ENCODE measurements around the gene ZNF687.
A peak's percentile ranks its signal among the peaks of the same experiment; 100 is the strongest.

Gene ZNF687

DNA sequence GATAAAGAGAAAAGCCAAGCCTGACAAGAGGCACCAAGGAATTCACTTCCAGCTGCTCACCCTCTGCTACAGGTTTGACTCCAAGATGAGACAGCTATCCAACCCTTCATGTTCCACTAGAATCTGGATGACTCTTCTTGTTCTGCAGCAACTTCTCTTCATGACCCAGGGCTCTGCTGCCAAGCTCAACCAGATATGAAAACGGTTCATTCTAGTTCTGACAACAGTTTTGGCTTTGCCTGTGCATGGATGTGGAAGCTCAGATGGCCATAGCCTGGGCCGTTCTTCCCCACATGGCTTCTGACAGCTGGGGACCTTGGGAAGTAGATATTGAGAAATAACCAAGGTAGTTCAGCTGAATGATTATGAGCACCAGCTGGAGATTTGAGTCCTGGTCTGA is 31.4 kb downstream of the ZNF687 start:
- DNase-seq = no peak

DNA sequence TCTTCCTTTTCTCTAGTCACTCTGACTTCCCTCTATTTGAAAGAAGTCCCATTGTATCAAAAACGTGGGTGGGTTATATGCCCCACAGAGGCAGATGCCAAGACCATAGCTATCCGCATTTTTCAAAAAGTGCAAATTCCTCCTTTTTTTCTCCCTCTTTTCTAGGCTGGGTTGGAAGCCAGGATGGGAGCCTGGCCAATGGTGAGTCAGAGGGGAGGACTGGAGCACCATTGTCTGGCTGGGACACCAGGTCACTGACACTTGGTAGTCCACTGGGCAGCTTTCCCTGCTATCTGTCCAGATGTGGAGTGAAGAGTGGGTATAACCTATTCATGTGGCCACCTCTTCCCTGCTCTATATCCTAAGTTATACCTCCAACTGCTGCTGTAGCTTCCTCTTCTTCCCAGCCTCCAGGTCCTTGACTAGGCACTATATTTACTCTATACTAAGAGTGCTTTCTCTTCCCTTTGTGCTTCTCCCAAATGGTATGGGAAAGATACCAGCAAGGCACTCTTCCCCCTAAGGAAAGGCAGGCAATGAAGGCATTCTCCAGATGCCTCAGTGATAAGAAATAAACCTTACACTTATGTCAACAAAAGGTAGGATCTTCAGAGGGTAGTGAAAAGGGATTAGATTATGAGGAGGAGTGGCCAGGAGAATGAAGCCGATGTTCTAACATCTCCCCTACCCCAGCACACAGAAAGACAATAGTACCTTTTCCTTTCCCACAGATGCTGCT is 32.2 kb downstream of the ZNF687 start:
- peak; percentile 73 for DNase-seq

DNA sequence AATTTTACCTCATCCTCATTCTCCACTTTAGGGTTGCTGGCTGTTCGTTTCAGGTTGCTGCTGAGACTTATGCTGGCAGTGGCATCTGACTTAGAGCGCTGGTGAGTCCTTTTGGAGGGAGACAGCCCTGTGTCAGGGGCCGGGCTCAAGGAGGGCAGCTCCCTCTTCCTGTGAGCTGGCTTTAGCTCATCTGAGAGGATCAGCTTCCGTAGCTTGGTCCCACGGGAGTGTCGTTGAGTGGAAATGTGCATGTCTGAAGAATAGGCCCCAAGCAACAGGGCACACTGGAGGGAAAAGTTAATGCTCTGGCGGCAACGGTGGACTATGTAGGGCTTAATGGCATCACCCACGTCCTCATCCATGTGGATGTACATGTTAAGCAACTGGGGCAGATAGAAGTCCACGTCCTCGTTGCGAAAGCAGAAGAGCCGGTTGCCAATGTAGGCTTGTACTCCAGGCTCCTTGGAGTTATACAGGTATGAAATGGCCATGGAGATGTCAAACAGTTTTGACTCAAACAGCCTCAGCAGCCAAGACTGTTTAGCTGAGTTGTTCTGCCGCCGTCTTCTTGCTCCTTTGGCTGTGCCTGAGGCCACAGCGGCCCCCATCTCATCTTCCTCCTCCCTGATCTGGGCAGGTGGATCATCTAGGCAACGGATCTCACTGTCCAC is 33.6 kb downstream of the ZNF687 start:
- no peak for DNase-seq

DNA sequence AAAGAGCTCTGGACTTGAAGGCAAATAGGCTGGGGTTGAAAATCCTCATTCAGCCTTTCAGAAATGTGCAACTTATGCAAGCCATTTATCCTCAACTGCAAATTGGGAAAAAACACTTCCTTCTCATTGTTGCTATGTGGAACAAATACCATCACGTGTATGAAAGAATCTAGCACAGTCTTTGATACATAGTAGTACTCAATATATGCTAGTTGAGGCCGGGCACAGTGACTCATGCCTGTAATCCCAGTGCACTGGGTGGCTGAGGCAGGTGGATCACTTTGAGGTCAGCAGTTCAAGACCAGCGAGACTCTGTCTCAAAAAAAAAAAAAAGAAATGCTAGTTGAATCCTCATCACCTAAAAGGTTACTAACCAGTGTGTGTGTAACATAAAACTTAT is 36.9 kb downstream of the ZNF687 start:
- DNase-seq = no peak

DNA sequence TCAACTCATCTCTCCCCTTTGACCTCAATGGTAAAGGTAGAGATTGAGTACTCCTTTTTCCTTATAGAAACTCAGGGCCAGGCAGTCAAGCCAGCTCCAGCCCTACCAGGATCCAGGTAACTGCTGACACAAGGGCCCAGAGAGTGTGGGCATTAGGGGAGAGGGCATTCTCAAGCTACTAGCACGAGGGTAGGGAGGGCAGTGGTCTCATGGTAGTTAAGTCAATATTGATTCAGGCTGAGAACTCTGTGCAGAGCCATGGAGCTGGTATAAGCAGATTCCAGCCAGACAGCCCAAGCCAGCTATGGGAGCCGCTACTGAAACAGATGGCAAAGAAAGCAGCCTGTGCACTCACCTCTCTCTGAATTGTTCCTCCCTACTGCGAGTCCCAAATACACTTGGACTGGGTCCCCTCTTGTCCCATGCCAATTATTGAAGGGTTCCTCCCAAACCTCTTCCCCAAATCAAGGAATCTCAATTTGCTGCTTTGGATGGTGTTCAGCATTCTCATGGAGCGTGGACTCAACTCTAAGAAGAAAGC is 42.4 kb downstream of the ZNF687 start:
- no peak for DNase-seq

DNA sequence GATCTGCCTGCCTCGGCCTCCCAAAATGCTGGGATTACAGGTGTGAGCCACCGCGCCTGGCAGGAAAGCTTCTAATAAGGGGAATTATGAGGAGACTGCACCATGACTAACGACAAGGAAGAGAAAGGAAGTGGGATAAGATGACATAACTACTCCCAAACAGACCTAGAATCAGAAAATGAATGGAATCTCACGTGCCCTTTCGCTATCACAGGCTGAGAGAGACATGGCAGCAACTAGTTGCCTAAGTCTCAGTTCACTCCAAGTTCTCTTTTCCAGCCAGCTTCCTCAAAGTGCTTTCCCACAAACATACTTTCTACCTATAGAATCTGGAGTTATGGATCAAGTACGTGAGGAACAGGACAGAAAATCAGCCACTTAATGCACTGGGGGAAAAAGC is 43.1 kb downstream of the ZNF687 start:
- no peak for DNase-seq

DNA sequence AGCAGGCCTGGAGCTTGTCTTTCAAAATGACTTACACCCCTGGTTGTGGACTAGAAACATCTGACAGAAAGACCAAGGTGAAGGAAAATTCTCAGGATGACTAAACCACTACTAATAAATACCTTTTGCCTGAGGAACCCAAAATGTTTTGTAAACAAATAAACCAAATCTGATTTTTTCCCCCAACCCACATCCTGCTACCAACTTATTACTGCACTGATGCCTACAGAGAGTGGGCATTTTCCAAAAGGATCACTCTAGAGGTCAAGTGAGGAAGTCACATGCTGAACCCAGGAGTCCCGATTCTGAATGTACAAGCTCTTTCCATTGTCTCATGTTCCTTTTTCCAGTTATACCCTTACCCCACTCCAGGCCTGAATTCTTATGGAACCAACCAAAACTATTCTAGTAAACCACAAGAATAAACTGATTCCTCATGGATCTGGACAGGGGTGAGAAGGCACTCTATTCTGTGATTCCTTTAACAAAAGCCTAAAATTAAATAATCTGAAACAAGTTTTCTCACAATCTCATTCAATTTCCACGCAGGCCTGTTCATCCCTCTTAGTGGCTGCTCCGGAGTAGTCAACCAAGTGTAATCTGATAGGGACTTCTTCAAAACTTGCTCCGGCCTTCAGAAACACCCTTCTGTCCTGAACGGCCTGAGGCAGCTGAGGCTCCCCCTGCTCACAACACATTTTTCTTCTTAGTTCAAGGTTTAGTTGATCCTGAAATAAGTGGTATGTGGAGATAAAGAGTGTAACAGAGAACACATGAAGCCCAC is 43.7 kb downstream of the ZNF687 start:
- no peak for DNase-seq

DNA sequence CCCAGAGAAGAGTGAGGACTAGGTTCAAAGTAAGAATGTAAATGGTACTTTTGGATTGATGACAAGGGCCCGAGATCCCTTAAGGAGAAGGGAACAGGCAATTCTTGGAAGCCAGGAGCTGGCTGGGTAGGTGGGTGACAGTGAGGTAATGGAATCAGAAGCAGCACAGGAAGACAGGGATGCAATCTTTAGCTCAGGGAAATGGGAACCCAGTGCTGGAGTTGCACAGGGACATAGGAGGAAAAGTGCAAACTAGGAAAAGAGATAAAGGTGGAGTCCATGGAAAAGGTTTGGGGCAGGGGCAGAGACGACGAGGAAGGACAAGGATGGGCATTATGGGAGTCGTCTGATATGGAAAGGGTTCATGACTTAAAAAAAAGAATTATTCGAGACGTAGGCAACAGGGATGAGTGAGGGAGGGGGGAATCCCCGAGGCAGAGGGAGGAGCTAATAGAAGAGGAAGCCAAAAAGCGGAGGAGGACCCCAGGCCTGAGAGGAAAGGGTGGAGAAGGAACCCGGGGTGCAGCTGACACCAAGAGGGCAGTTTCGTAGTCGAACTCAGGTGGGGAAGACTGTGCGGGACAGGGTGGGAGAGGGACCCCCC is 44.6 kb downstream of the ZNF687 start:
- no peak for DNase-seq

DNA sequence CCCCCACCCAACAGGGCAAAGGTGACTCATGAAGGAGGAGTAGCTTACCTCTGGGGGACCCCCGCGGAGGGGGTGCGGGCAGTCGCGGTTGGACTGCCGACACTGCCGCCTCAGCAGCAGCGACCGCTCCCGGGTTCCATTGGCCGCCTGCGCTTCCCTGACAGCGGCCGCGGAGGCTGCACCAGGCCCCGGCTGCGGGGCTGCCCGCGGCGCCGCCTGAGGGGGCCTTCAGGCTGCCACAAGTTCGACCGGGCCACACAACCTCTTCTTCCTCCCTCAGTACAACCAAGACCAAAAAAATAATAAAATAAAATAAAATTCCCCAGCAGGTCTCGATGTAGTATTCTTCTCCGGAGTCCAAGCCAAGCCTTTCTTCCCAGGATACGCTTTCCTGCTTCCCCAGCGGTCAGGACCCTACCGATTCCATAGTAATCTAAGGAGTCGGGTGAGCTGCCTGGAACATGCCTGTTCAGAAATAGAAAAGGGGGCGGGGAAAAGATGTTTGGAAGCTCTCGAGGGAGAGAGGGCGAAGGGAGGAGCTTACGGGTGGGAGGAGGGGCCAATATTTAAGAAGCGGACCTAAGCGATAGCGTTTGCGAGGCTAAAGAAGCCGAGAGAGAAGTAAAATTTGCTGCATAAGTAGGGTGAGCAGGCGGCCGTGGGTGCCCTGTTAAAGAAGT is 45.3 kb downstream of the ZNF687 start, which contains the start of gene PI4KB:
Gene PI4KB, minus strand, starts transcription at position 194 of the 680 bp plus-strand sequence. CDS start 10,935 bp downstream, outside the sequence.
- DNase-seq = peak; percentile 98

DNA sequence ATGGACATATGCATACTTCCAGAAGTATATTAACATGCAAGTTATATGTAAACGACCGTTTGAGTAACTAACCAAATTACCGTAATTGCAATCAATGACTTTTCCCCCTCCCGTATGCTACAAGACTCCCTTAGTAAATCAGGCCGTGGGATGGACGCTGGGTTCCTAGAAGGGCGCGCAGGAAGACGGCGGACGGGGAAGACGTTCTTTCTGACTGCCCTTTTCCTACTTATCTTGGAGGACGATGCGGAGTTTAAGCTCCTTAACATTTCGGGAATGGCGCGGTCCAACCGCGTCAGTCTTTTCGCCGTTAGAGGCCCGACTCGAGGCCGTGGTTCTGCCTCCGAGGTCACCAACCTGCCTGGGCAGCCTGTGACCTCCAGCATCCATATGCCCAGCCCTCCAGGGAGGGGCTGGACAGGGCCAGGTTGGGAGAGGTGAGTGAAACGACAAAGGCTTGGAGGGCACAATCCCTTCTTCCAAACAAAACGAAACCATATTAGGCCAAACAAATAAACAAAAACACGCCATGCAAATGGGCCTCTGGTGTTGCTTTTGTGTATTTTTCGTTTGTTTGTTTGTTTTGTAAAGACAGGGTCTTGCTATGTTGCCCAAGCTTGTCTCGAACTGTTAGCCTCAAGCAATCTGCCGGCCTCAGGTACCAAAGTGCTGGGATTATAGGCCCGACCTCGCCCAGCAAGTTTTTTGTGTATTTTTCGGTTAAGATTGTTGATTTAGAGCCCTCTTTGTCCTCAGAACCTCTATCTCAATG is 46.0 kb downstream of the ZNF687 start:
- DNase-seq = peak; percentile 69

DNA sequence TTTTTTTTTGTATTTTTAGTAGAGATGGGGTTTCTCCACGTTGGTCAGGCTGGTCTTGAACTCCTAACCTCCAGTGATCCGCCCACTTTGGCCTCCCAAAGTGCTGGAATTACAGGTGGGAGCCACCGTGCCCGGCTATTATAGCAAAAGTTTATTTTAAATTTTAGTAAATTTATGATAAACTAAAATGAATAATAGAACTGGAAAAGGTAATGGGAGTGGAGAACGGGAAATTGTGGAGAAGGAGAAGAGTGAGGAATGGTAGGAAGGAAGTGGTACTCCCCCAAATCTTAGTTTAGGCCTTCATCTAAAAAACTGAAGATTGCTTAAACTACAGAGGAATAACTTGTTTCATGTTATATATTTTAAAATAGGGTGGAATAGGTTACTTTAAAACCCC is 52.7 kb downstream of the ZNF687 start:
- DNase-seq = no peak

DNA sequence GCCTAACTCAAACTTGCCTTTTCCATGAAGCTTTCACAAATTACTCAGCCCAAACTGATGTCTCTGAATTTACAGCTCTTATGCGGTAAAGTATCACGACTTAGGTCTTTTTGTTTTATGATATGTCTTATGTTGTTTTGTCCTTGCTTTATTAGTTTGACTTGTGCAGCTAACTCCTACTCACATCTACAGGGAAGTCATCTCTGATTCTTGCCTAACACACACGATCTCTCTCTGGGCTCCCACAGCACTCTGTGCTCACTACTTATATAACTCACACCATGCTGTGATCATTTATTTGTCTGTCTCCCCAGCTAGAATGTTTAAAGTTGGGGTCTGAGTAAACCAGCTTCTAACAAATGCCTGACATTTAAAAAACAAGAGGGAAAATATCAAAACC is 54.5 kb downstream of the ZNF687 start:
- DNase-seq = no peak

DNA sequence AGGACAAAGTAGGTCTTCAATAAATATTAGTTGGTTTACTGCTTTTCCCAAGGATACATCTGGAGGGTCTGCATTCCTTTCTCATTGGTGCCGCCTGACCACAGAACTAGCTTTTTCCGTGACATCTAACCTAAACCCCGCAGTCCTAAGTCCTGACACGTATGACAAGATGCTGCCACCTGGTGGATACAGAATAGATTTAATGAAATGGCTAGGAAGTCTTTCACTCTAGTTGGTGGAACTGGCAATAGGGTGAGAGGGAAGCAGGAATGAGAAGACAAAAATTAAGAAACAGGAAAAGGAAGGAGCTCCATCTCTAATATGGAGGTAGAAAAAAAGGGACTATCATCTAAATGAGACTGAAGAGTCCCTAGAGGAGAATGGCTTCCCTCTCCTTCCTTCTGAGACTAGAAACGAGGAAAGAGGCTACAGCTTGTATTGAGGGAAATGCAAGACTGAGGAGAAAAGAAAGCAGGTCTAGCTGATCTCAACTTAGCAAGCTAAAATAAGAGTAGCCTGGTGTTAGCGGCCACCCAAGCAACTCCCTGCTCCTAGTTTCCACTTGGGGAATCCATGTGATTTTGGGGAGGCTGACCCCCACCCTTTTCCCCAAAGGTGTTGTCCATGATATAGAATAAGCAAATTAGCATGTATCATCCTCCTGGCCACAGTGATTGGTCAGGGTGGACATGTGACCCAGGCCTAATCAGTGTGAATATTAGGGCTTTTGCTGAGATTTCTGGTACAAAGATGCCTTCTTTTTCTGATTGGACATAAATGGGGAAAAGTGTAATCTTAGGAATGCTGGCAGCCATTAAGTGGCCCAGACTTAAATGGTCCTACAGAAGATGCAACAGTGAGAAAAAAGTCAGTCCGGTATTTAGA is 59.0 kb downstream of the ZNF687 start:
- DNase-seq = peak; percentile 89
